B cell (primary cell): ENCODE measurements around the gene SPHK2.

Source experiments
- EZH2 ChIP-seq: IDR thresholded peaks from 2 replicates; pipeline ENCODE4 v1.6.1; 2012; ENCODE audit warnings: borderline replicate concordance, low read depth, mild to moderate bottlenecking, moderate library complexity, low read length; ENCODE audit not compliant: insufficient read depth, poor library complexity, severe bottlenecking
- TF ChIP-seq, protein P1 (sequence below): fragments of 200-600 bp; IDR thresholded peaks from one replicate; pipeline ENCODE4 v1.8.0; 2022; ENCODE audit warnings: antibody characterized with exemption, mild to moderate bottlenecking

DNA sequence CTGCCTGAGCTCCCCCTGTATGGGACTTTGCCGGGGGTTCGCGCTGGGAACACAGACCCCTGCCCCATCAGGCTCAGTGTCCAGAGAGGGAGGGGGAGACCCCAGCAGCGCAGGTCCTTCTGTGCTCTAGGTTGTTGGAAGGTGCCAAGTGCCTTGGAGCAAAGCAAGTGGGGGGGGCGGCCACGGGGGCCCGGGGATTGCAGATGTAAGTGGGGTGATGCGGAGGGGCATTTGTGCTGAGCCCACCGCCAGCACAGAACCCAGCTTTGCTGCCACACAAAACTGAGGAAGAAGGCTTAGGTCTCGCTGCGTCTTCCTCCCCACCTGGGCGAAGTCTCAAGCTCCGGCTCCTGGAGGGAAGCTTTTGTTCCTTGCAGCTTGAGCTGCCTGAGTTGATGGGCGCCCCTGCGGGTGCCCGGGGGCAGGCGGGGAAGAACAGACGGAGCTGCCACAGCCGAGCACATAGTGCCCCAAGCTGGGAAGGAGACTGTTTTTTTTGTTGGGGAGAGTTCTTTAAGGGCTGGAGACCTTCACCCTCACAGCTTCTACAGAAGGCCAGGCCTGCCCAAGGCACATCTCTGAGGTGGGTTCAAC, 55.0 kb downstream of the SPHK2 start:
- TF ChIP-seq, protein P1, sequence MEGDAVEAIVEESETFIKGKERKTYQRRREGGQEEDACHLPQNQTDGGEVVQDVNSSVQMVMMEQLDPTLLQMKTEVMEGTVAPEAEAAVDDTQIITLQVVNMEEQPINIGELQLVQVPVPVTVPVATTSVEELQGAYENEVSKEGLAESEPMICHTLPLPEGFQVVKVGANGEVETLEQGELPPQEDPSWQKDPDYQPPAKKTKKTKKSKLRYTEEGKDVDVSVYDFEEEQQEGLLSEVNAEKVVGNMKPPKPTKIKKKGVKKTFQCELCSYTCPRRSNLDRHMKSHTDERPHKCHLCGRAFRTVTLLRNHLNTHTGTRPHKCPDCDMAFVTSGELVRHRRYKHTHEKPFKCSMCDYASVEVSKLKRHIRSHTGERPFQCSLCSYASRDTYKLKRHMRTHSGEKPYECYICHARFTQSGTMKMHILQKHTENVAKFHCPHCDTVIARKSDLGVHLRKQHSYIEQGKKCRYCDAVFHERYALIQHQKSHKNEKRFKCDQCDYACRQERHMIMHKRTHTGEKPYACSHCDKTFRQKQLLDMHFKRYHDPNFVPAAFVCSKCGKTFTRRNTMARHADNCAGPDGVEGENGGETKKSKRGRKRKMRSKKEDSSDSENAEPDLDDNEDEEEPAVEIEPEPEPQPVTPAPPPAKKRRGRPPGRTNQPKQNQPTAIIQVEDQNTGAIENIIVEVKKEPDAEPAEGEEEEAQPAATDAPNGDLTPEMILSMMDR = no peak
- no peak for TF ChIP-seq EZH2
